GM19463 (cell line): ENCODE results near the gene PHAF1.

Experiments used
- ATAC-seq: cut with Tn5 transposase; IDR thresholded peaks from one replicate; pipeline ENCODE4 v1.9.1; 2021; ENCODE audit warnings: mild to moderate bottlenecking, moderate library complexity; ENCODE audit not compliant: unreplicated experiment

The PHAF1 gene

DNA sequence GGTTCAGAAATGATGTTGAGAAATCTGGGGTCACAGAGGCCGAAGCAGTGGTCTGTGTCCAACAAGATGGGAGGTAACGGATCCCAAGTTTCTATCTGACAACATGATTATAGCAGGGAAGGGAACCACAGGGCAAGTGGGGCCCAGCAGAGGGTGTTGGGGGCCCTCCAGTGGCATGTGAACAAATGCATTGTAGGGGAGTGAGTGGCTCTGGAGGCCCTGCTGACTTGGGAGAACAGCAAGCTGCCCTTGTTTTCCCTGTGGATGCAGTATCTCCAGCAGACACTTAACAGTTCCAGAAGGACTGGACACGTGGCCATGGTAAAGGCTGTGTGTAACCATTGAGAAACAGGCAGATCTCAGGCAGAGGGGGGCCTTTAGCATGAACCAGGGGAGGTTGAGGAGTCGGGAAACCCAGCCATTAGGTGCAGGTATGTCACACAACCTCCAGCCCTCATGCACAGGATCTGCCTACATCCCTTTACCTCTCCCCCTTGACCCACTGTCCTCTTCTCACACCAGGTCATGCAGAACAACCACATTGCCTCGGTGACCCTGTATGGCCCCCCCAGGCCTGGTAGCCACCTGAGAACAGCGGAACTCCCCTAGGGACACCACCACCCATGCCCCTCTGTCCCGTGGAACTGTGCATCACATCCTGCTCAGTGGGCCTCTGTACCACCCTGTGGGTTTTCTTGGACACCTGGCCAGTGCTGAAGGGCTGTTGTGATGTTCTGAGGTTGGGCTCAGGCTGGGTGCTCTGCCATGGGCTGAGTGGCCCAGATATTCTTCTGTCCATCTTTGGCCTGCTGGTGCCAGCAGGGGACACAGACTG, 37.0 kb downstream of the PHAF1 start:
- no peak for ATAC-seq

DNA sequence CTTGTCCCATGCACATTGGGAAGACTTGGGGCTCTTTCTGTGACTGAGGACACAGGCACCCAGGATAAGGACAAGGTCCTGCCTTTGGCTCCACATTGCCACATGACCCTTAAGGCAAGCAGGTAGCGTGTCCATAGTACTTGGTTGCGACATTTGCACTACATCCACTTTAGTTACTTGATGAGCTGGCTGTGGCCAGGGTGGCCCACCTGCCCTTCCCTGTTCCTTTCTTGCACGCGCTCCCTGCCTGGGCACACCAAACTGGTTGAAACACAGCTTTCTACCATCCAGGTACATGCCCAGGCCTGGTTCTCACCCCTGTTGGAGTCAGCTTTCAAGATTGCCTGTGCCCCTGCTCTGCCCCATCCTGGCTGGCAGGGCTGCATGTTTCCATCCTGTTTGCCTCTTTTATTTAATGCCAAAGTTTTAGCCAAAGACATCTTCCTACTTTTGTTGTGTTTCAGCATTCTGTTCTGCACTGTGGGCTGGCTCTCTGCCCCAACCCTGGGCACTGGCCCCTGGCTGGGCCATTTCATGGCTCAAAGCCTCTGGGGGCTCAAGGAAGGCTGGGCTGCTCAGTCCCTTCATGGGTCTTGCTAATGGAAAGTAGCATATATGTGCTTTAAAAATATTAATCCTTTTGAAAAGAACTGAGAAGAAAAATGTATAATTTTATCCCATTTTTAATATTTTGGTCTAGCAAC, 37.8 kb downstream of the PHAF1 start:
- no peak for ATAC-seq

DNA sequence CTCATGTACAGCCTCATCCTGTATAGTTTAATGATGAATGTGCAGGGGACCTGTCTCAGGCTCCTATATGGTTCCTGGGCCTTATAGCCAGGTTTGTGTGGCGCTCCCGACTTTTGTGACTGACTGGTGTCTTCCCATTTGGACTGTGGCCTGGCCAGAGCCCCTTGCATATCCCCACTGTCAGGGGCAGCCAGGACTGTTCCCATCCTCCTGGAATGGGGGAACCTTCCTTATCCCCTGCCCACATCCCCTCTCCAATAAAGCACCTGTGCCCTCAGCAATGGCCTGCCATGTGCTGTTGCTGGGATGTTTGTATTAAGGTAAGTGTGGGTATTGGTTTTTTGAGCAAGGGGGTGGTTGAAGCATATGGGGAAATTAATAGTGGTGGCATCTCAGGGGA, 38.5 kb downstream of the PHAF1 start:
- ATAC-seq: no peak

DNA sequence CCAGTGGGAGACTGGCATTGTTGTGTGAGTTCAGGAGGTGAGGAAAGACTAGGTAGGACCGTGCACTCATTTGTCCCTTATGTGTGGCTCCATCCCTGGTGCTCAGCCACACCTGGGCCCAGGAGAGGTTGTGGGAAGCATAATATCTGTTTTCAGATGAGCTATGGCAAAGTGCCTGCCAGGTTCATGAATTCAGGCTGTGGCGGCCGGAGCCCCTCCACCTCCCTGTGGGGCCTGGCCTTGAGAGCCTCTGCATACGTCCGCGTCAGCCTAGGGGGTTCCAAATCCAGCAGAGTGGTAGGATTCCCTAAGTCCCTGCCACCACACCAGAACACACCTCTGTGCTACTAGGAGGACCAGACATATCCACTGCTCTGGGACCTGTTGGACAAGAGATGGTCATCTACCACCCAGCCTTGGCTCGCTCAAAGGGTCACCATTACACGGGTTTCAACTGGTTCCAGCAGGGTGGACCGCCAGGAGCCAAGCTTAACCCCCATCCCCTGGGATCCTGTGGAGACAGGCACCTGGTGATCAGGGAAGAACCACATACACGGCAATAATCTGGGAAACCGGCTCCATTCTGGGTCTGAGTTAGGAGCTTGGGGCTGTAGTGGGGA, 39.0 kb downstream of the PHAF1 start:
- no peak for ATAC-seq

DNA sequence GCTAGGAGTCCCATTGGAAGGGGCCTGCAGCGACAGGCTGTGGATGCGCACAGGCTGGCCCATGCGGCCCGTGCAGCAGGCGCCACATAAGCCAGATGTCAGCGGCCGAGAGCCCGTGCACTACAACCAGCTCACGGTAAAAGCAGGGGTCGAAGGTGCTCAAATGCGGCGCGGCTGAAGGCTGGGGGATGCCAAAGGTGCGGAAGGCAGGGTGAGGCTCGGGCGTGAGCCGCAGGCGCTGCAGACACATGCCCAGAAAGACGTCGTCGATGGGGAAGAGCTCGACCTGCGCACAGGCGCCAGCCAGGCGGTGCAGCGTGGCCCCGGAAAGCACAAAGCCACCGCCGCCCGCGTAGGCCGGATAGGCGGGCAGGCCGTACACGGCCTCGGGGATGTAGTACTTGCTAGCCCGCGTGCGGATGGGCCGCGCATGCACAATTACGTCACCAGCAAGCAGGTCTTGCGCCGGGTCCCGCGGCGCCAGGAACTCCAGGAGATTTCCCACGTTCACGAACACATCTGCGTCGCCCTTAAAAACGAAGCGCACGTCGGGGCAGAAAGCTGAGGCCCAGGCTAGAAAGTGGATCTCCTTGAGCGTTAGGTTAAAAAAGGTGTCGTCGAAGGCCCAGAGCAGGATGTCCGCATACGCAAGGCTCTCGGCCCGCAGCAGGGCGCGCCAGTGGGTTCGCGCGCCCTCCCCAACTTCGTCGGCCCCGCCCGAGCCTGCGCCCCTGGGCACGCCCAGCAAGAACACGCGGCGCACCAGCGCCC, 39.7 kb downstream of the PHAF1 start:
- no peak for ATAC-seq

DNA sequence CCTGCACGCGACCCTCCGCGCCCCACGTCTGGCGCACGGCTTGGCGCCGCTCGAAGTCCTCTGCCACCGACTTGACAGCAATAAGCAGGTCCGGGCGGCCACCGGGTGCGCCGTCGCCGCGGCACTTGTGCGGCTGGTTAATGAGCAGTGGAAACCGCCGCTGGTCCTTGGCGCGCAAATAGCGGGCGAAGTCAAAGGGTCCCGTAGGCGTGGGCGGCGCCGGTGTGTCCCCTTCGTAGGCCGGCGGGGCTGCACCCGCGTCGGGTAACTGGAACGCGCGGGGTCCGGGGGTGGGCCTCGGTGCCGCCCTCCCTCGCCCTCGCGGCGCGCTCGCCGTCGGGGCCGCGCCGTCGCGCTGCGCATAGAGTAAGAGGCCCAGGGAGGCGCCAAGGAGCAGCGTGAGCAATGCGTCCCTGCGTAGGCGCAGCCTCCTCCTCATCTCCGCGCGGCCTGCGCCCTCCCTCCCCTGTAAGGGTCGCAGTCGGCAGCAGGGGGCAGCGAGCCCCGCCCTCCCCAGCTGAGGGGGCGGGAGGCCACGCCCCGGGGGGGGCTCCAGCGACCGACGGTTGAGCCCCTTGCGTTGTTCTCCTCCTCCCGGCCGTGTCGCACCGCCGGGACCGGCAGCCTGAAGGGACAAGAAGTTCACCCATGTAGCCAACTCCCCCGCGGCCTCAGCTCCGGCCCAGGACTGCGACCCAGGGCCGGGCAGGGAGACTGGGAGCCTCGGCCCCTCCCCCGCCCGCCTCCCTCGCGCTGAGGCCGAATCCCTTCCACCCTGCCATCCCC, 40.5 kb downstream of the PHAF1 start:
- peak; percentile 48 for ATAC-seq

DNA sequence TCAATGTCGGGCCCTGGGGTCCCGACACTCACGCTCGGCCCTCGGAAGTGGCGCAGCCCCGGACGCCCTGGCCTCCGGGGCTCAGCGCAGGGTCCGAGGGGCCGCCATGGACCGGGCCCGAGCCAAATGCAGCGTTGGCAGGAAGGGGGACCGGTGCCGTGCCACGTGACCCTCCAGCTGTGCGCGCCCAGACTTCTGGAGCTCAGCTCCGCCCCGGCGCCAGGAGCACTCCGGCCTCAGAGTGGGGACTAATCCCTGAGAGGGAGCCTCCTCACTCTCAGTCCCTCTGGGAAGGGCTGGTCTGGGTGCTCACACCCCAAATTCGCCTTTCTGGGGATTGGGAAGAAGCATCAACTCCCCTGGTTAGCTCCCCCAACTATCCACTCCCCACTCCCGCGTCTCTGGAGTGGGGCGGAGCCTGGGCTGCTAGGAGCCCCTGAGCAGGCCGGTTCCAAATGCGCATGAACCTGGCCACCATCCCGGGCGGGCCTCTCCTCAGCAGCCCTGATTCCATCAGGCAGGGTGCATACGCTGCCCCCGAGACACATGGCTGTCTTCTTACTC, 41.2 kb downstream of the PHAF1 start, which contains the start of gene B3GNT9:
B3GNT9 (minus strand) TSS at position 166 of the 564 bp plus-strand sequence. CDS start 513 bp downstream, outside the sequence.
- peak; percentile 50 for ATAC-seq

DNA sequence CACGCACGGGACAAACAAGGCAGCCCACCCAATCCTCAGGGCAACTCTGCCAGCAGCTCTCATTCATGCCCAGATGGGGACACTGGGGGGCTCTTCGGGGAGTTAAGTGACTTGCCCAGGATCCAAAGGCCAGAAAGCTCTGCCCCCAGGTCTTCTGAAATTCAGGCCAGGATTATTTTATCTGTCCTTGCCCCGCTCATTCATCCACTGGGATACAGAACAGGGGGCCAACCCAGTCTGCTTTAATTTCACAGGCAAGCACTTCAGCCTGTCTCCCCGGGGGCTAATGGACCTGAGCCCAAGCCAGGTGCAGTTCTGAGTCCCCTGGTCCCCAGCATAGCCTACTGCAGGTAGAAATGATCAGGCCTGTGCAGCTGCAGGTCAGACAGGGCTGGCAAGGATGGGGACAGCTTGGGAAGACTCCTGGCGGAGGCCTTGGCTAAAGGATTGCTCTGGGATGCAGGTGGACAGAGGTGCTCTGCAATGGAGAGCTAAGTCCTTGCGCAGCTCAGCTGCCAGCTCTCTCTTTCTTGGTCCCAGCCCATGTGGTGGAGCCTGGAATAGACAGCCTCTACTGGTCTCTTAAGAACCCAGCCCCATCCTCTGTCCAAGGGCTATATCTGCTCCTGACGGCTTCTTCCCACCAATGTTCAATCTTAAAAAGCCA, 41.8 kb downstream of the PHAF1 start:
- no peak for ATAC-seq

DNA sequence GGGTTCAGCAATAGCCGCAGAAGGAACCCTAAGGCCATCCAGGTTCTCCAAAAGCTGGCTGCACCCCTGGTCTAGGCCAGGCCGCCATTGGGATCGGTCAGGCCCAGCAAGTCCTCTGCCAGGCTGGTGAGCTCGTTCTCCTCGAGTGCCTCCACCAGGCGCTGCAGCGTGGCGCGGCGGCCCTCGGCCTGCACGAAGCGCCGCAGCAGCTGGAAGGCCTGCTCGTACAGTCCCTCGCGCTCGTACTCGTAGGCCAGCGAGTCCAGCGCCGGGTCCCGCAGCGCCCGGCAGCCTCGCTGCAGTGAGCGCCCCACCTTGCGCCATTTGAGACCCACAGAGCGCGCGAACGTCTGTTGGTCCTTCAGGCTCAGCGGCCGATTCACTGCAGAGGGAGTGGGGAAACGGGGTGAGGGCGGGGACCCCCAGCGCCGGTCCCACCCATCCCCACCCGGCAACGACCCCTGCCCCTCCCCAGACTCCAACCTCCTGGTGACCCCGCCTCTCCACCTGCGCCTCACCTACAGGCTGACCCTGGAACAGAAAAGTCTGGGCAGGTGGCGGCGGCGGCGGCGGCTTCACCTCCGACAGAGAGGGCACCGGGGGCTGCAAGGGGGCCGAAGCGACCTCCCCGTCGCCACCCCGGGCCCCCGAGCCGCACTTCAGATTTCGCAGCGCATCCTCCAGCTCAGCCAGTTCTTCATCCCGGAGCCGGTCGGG, 45.0 kb downstream of the PHAF1 start:
- no peak for ATAC-seq

DNA sequence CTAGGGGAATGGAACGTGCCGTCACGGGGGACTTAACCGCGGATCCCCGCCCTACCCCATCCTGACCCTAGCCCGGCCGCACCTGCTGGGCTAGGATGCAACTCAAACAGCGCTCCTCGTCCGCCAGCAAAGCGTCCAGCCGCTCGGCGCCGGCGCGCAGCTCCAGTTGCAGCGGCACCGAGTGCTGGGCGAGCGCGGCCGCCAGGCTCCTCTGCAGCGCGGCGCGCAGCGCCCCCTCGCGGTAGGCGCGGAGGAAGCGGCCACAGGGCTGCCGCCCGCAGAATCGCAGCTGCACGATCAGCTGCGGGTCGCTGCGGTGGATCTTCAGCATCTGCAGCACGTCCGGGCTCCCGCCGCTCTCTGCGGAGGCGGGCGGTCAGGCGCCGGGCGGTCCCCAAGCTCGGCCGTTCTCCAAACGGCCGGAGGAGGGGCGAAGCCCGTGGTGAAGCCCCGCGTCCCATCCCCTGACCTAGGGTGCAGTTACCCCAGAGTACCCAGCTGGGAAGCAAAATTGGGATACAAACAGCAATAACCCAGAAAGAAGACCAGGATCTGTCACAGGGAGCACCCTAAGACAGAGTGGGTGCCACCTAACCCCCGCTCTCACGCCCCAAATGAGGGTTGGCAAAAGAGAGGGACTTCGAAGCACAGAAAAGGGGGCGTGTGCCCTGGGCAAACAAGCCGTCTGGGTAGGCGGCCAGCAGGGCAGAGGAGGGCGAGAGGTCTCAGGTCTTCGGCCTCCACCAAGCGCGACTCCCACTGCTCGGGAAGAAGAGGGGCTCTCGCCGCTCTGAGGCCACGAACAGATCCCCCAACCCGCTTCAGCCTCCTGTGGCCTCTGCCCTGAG, 45.8 kb downstream of the PHAF1 start:
- no peak for ATAC-seq

DNA sequence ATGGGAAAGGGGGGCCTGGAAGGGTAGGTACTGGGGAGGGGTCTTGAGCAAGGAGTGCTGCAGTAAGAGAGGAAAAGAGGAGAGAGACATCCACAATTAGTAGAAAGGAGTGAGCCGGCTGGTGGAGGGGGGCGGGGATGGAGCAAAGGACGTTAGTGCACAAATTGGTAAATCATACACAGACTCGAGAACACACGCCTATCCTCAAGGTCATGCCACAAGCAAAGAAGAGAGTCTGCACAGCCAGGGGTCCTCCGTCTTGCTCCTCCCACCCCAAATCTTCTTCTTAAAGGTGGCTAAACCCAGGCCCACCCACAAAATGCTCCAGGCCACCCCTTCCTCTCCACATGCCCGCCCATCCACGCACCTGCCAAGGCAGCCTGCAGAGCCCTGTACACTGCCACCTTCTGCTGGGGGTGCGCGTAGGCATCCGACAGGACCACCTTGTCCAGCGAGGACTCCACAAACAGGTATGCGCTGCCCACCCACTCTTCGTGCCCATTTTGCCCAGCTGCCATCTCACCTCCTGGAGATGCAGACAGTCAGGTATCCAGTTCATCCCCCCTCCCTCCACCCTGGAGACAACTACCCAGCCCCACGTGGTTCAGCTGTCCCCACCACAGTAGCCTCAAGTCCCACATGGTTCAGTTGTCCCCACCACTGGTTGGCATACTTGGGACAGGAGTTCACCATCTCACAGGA, 46.6 kb downstream of the PHAF1 start:
- no peak for ATAC-seq

DNA sequence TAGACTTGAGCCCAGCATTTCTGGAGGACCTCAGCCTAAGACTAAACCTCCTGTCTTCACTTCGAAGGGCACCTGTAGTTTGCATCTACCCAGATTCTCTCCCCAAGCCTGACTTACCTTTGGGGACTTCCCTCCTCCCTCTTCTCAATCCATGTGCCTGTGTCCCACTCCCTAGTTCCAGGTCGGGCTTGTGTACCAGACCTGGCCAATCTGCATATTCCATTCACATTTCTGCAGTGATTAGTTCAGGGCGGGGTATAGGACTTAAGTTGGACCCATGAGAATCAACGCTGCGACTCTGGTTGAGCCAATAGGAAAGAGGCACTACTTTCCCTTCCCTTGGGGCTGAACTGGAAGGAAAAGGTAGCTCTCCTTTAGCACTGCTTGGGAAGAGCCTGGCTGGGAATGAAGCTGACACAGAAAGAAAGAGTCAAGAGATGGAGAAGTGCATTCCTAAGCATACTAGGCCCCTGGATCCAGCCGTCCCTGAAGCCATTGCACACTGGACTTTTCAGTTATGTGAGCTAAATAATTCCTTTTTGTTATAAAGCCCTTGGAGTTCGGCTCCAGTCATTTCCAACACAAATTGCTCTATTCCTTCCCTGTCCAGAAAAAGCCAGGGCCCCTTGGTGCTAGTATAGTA, 47.5 kb downstream of the PHAF1 start:
- no peak for ATAC-seq

DNA sequence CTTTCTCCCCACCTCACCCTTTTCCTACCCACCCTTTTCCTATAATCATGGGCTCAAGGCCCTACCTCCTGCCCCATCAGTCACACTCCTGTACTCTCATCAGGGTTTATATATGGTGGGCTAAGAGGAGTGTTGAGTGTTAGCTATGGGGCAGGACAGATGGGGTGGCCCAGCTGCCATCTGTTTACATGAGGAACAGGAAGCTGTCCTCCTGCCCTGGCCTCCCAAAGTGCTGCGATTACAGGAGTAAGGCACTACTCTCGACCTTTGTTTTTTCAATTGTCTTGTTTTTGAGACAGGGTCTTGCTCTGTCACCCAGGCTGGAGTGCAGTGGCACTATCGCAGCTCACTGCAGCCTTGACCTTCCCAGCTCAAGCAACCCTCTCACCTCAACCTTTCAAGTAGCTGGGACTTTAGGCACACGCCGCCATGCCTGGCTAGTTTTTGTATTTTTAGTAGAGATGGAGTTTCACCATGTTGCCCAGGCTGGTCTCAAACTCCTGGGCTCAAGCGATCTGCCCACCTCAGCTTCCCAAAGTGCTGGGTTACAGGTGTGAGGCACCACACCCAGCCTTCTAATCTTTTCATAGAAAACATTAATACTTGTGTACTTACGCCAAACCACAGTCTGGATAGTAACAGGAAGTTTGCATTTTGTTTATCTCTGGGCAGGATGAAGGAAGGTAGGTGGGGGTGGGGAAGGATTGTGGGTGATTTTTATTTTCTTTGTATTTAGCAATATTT, 48.3 kb downstream of the PHAF1 start:
- no peak for ATAC-seq

DNA sequence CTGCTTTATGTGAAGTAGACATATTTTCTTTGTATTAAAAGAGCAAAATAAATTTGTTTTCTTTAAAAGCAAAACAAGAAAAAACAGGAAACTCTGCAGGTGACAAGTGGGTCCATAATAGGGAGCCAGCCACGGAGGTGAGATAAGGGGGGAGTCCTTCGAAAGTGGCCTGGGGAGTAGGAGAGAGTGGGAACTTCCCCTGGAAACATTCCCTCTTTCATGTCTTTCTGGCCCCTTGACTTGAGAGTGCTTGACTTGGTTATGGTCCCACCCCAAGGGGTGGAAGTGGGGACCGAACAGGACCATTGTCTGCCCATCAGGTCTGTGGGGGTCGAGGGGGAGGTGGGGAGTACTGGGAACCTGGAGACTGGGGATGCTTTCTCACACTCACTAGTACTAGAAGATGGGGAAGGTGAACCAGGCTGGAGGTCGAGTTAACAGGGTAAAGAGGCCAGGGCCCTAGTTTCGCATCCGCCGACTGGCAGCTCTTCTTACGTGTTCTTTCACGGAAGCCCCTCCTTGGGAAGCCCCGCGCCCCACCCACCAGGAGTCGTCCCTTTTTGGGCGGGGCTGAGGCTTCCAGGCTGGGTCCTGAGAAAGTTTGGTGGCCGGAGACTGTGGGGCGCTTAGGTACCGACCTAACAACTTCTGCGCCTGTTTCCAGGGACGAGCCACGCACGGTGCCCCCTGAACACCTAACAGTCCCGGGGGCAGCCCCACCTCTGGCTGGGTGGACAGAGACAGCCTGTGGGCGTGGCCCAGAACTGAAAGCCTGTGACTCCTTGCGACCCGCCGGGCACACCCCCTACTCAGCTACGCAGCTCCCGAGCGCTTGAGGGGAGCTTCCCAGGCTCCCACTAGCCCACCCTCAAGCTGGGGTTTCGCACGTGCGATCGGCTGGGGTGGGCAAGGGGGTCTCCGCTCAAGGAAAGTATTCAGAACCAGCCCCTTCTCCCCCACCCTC, 49.2 kb downstream of the PHAF1 start:
- ATAC-seq: peak; percentile 38

DNA sequence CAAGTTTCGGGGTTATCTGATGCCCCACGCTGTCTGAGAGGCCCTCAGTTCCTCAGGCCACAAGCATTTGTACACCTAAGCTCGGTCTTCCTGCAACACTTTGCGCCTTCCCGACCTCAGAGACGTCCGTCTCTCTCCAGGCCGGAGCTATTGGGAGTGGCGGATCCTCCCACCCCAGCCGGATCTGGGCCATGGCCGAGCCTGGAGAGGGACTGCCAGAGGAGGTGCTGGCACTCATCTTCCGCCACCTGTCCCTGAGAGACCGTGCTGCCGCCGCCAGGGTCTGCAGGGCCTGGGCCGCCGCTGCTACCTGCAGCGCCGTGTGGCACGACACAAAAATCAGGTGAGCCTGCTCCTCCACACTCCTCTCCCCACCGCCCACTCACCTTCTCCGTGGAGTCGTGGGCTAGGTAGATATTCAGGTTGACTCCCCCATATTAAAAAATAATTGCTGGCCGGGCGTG, 51.9 kb downstream of the PHAF1 start:
- ATAC-seq: no peak
